ENCODE data around the gene TMCO6.

GRCh38 chr5:140674211-140674610, 35.0 kb downstream of the TMCO6 start:
- TF ChIP-seq CTCF (IDR thresholded peaks at IDR 0.05) (no peak), POLR2A (IDR thresholded peaks at IDR 0.05) (no peak)
